Measurements from ENCODE around the gene NDE1.

The NDE1 gene

GRCh38 chr16:15737140-15737644 is 87.1 kb downstream of the NDE1 start:
- no peak for DNase-seq (ENCODE audit: low spot score)

GRCh38 chr16:15739464-15739863 is 89.4 kb downstream of the NDE1 start:
- DNase-seq (ENCODE audit: low spot score): no peak

GRCh38 chr16:15739950-15740349 is 89.9 kb downstream of the NDE1 start:
- DNase-seq (ENCODE audit: low spot score): no peak

- DNase-seq (ENCODE audit: low spot score): no peak
Measured at GRCh38 chr16:15741207-15741871, 91.3 kb downstream of the NDE1 start.

- DNase-seq (ENCODE audit: low spot score): no peak
Measured at GRCh38 chr16:15742716-15743115, 92.7 kb downstream of the NDE1 start.

GRCh38 chr16:15743657-15744056 is 93.6 kb downstream of the NDE1 start:
- no peak for DNase-seq (ENCODE audit: low spot score)

- no peak for DNase-seq (ENCODE audit: low spot score)
Measured at GRCh38 chr16:15746332-15746731, 96.3 kb downstream of the NDE1 start.

- DNase-seq (ENCODE audit: low spot score): no peak
Measured at GRCh38 chr16:15747937-15748336, 97.9 kb downstream of the NDE1 start.

- DNase-seq (ENCODE audit: low spot score): no peak
Measured at GRCh38 chr16:15748654-15749053, 98.6 kb downstream of the NDE1 start.

- DNase-seq (ENCODE audit: low spot score): no peak
Measured at GRCh38 chr16:15749371-15749770, 99.3 kb downstream of the NDE1 start.

- DNase-seq (ENCODE audit: low spot score): no peak
Measured at GRCh38 chr16:15749985-15750384, 99.9 kb downstream of the NDE1 start.

- DNase-seq (ENCODE audit: low spot score): no peak
Measured at GRCh38 chr16:15751940-15752339, 101.9 kb downstream of the NDE1 start.

GRCh38 chr16:15752717-15753488 is 102.9 kb downstream of the NDE1 start:
- no peak for DNase-seq (ENCODE audit: low spot score)

- no peak for DNase-seq (ENCODE audit: low spot score)
Measured at GRCh38 chr16:15754821-15755534, 104.9 kb downstream of the NDE1 start.

- DNase-seq (ENCODE audit: low spot score): no peak
Measured at GRCh38 chr16:15757077-15757386, 107.0 kb downstream of the NDE1 start.

- no peak for DNase-seq (ENCODE audit: low spot score)
Measured at GRCh38 chr16:15757630-15758251, 107.7 kb downstream of the NDE1 start.

GRCh38 chr16:15759070-15759469 is 109.0 kb downstream of the NDE1 start:
- no peak for DNase-seq (ENCODE audit: low spot score)

GRCh38 chr16:15760129-15760528 is 110.1 kb downstream of the NDE1 start:
- DNase-seq (ENCODE audit: low spot score): no peak

- DNase-seq (ENCODE audit: low spot score): no peak
Measured at GRCh38 chr16:15764112-15764511, 114.1 kb downstream of the NDE1 start.

GRCh38 chr16:15765116-15765515 is 115.1 kb downstream of the NDE1 start:
- no peak for DNase-seq (ENCODE audit: low spot score)

GRCh38 chr16:15765880-15766279 is 115.8 kb downstream of the NDE1 start:
- peak; percentile 74 for DNase-seq (ENCODE audit: low spot score)

- no peak for DNase-seq (ENCODE audit: low spot score)
Measured at GRCh38 chr16:15766918-15767317, 116.9 kb downstream of the NDE1 start.
